OCI-M1 (cell line): ENCODE results near the gene B3GAT2.
A peak's percentile ranks its signal among the peaks of the same experiment; 100 is the strongest.

Source experiments
- DNase-seq: peaks from one replicate; lab custom pipeline; 2025; lab: John Stamatoyannopoulos, UW

Gene B3GAT2

DNA sequence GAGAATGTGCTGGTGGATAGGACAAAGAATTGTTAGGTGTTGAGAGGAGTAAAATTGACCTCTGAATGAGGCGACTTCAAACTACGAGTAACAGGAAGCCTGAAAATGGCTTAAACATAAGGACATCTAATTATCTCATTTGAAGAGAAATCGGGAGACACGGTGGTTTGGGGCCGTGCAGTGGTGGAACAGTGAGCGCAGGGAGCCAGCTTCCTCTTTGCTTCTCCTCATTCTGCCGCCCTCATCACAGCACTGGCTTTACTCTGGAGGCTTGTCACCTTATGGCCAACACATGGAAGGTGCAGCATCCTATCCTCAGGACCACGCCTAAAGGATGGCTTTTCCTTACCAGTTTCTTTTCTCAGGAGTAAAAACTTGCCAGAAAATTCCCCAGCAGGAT, 114.3 kb downstream of the B3GAT2 start:
- no peak for DNase-seq

DNA sequence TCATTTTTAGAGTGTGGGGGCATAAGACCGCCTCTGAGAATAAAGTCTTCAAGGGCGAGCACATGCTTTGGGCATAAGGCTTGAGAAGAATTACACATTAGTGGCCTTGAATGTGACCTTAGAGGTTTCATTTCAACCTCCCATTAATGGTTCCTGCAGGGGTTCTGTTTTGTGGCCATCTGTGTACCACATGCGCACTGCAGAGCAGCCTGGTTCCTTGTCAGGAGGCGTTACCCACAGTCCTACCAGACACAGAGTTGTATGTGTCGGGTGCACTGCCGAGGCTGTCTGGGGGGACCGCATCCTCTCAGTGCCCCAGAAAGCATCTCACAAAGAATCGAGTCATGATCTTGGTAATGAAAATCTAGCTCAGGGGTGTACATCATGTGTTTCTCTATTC, 115.7 kb downstream of the B3GAT2 start:
- DNase-seq = no peak

- DNase-seq = peak; percentile 67
These were observed 117.3 kb downstream of the B3GAT2 start for GRCh38 chr6:70839286-70840266.

GRCh38 chr6:70838907-70839285, 118.0 kb downstream of the B3GAT2 start:
- no peak for DNase-seq

DNA sequence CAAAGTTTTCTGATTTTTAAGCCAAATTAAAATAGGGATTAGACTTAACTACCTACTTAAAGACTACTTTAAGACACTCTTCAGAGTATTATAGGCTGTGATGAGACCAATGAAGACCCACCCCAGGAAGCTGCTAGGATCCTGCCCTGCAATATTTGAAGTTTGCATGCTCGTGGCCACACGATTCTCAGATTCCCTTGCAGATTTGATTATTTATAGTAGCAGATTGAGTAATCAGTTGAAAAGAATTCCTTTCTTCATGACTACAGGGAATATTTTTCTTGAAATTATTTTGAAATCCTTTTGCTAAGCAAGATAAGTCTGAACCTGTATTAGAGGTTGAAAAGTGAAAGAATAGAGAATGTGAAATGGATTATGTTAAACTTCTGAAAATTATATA, 122.3 kb downstream of the B3GAT2 start:
- no peak for DNase-seq

GRCh38 chr6:70831427-70831826, 125.4 kb downstream of the B3GAT2 start:
- DNase-seq = no peak

GRCh38 chr6:70823651-70824050, 133.2 kb downstream of the B3GAT2 start:
- no peak for DNase-seq

DNA sequence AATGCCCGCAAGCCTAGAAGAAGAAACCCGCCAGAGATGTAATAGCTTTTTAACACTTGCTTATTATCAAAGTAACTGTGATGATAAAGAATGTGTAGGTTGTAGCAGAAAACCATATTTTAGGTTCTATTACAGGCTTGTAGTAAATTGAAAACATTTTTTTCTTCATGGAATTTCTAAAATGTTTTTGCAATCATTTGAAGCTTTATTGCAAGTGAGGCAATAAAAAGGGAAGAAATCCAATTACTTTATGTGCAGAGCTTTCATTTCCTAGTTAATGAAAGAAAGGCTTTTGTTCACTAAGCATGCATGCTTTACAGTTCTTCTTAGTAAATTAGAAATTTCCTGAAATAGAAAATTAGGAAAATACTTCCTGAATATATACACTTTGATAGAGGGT, 135.1 kb downstream of the B3GAT2 start:
- DNase-seq = no peak

DNA sequence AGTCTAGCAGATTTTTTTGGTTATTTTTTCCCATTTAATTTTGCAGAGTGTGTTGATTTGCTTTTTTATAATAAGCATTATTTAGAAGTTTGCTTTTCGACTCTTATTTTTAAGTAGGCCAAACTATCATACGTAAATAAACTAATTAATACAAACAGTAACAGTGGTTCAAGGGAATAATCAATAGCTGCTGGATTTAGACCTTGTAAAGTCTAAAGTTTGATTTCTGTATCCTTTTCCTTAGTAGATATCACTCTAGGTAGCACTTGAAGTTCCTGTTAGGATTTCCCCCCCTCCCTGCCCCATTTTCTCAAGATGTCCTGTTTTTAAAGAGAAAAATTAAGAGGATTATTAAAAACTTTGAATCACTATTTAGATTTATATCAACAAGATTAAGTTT, 136.1 kb downstream of the B3GAT2 start:
- no peak for DNase-seq

DNA sequence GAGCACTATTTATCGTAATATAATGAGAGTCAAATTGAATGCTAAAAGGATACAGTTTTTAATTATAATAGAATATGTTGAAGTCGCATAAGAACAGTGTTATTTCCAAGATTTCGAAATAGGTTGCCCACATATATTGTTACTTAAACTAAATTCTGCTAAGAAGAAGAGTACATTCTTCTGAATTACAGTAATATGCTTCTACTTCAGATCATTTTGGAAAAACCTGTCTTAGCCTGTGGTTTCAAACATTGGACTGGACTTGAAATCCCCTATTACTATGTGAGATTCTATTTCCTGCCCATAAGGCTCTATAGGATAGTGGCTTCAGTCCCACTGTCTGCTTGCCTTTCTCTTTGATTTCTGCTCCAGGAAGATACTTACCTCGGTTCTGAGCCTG, 137.2 kb downstream of the B3GAT2 start:
- DNase-seq = no peak

- no peak for DNase-seq
These were observed 143.0 kb downstream of the B3GAT2 start for GRCh38 chr6:70813885-70814284.

DNA sequence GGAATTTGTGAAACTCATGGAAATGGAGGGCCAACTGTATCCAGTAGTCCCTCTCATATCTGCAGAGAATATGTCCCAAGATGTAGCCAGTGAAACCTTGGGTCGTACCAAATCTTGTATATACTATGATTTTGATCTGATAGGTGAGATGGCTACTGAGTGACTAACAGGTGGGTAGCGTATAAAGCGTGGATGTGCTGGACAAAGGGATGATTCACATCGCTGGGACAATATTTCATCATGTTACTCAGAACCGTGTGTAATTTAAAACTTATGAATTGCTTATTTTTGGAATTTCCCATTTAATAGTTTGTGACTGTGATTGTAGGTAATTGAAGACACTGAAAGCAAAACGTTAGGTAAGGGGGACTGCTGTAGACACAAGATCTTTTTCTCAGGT, 145.1 kb downstream of the B3GAT2 start:
- DNase-seq = no peak
